Large intestine (tissue), 3 donors: ENCODE data around the gene MYO1H. TPM values are rescaled to one million over a fixed set of nuclear protein-coding genes. Genes with fewer than 3 reads are reported as not detected.

ENCODE experiments used
- DNase-seq, 2 donors: peaks; one replicate each; pipeline versions ENCODE4 v3.0.0 to v3.0.0-alpha.2; 2013
- H3K27ac ChIP-seq: one replicate; pipeline ENCODE4 v1.5.1; 2013; ENCODE audit warnings: low read length
- H3K27me3 ChIP-seq: 2 replicates; pipeline ENCODE4 v1.6.1; 2013; ENCODE audit warnings: low read length; ENCODE audit not compliant: control insufficient read depth, insufficient read depth
- H3K36me3 ChIP-seq: 2 replicates; pipeline ENCODE4 v1.6.1; 2013; ENCODE audit warnings: low read length; ENCODE audit not compliant: control insufficient read depth, insufficient read depth
- H3K4me1 ChIP-seq: one replicate; pipeline ENCODE4 v1.6.1; 2013; ENCODE audit warnings: low read length; ENCODE audit not compliant: control insufficient read depth, insufficient read depth
- H3K4me3 ChIP-seq: one replicate; pipeline ENCODE4 v1.5.1; 2013; ENCODE audit warnings: low read length
- H3K9me3 ChIP-seq: one replicate; pipeline ENCODE4 v1.6.1; 2013; ENCODE audit warnings: mild to moderate bottlenecking, low read depth, low read length, moderate library complexity; ENCODE audit not compliant: control insufficient read depth
- WGBS: methylation state at CpG from one replicate; pipeline ENCODE4 v1.1.5; 2013; ENCODE audit warnings: low lambda C conversion rate; ENCODE audit not compliant: insufficient coverage; 5-methylcytosine and 5-hydroxymethylcytosine counted together
- polyA plus RNA-seq: library from polyadenylated mRNA; unstranded; fragments of 120-200 nt; gene quantifications from one replicate; pipeline ENCODE4 v1.2.1, GENCODE V29; 2013

The MYO1H gene
- polyA plus RNA-seq, 1 donor, result 1.0 TPM

- H3K36me3 ChIP-seq, result no peaks in the 10 kb centered on the region
- WGBS, result no CpG with 5 or more reads among the region's 2 CpGs
- H3K4me1 ChIP-seq, result no peaks in the 10 kb centered on the region
- H3K27ac ChIP-seq, result no peak overlapping the region
- DNase-seq, result no peak
- H3K4me3 ChIP-seq, result no peak overlapping the region
- H3K27me3 ChIP-seq, result no peaks in the 10 kb centered on the region
- no peaks in the 10 kb centered on the region for H3K9me3 ChIP-seq
Measured at GRCh38 chr12:109343677-109344076, 4.0 kb upstream of the MYO1H start.

GRCh38 chr12:109345428-109345827 lies 2.3 kb upstream of the MYO1H start:
- no peaks in the 10 kb centered on the region for H3K36me3 ChIP-seq
- DNase-seq, result no peak
- H3K27ac ChIP-seq, result no peak overlapping the region
- H3K27me3 ChIP-seq, result no peaks in the 10 kb centered on the region
- H3K4me1 ChIP-seq, result no peaks in the 10 kb centered on the region
- 100% methylated on average over 1 of the region's 2 CpGs for whole genome bisulfite sequencing
- no peaks in the 10 kb centered on the region for H3K9me3 ChIP-seq
- H3K4me3 ChIP-seq, result no peak overlapping the region

GRCh38 chr12:109346920-109347319 lies 780 bp upstream of the MYO1H start:
- Histone ChIP-seq H3K36me3 (no peaks in the 10 kb centered on the region), H3K4me1 (no peaks in the 10 kb centered on the region), H3K4me3 (no peak overlapping the region), H3K9me3 (no peaks in the 10 kb centered on the region), H3K27ac (peak overlapping the region; percentile 48), H3K27me3 (no peaks in the 10 kb centered on the region)
- WGBS, result 100% methylated on average over 1 of the region's 3 CpGs
- no peak for DNase-seq

- no peak overlapping the region for H3K4me3 ChIP-seq
- H3K36me3 ChIP-seq, result no peaks in the 10 kb centered on the region
- H3K4me1 ChIP-seq, result no peaks in the 10 kb centered on the region
- 63% methylated on average over 3 of the region's 6 CpGs for WGBS
- no peak overlapping the region for H3K27ac ChIP-seq
- DNase-seq, result no peak
- no peaks in the 10 kb centered on the region for H3K9me3 ChIP-seq
- H3K27me3 ChIP-seq, result peaks cover 2% of the 10 kb centered on the region
Measured at GRCh38 chr12:109352184-109352583, 4.5 kb downstream of the MYO1H start.

- H3K27me3 ChIP-seq, result peaks cover 9% of the 10 kb centered on the region
- no peak overlapping the region for H3K27ac ChIP-seq
- H3K9me3 ChIP-seq, result no peaks in the 10 kb centered on the region
- no peaks in the 10 kb centered on the region for H3K4me1 ChIP-seq
- H3K4me3 ChIP-seq, result no peak overlapping the region
- WGBS, result no CpG with 5 or more reads among the region's 3 CpGs
- no peak for DNase-seq
- H3K36me3 ChIP-seq, result no peaks in the 10 kb centered on the region
Measured at GRCh38 chr12:109356577-109356976, 8.9 kb downstream of the MYO1H start.

GRCh38 chr12:109357032-109357431 lies 9.3 kb downstream of the MYO1H start:
- Histone ChIP-seq H3K27me3 (peaks cover 9% of the 10 kb centered on the region), H3K27ac (no peak overlapping the region), H3K4me3 (no peak overlapping the region), H3K9me3 (no peaks in the 10 kb centered on the region), H3K36me3 (no peaks in the 10 kb centered on the region), H3K4me1 (no peaks in the 10 kb centered on the region)
- DNase-seq, result no peak
- WGBS, result no CpG with 5 or more reads among the region's 2 CpGs

- no peak for DNase-seq
- no CpG with 5 or more reads among the region's 10 CpGs for WGBS
- no peaks in the 10 kb centered on the region for H3K36me3 ChIP-seq
- no peaks in the 10 kb centered on the region for H3K9me3 ChIP-seq
- H3K27me3 ChIP-seq, result peaks cover 14% of the 10 kb centered on the region
- no peaks in the 10 kb centered on the region for H3K4me1 ChIP-seq
- no peak overlapping the region for H3K4me3 ChIP-seq
- no peak overlapping the region for H3K27ac ChIP-seq
Measured at GRCh38 chr12:109358154-109358869, 10.6 kb downstream of the MYO1H start.

GRCh38 chr12:109359131-109359690 lies 11.5 kb downstream of the MYO1H start:
- Histone ChIP-seq H3K27me3 (peaks cover 14% of the 10 kb centered on the region), H3K27ac (no peak overlapping the region), H3K9me3 (no peaks in the 10 kb centered on the region), H3K36me3 (no peaks in the 10 kb centered on the region), H3K4me1 (no peaks in the 10 kb centered on the region), H3K4me3 (no peak overlapping the region)
- no peak for DNase-seq
- no CpG with 5 or more reads among the region's 20 CpGs for WGBS

- Histone ChIP-seq H3K9me3 (no peaks in the 10 kb centered on the region), H3K36me3 (no peaks in the 10 kb centered on the region), H3K27me3 (no peaks in the 10 kb centered on the region), H3K4me3 (no peak overlapping the region), H3K4me1 (no peaks in the 10 kb centered on the region), H3K27ac (no peak overlapping the region)
- no CpG with 5 or more reads among the region's 5 CpGs for WGBS
- no peak for DNase-seq
Measured at GRCh38 chr12:109369831-109370230, 22.1 kb downstream of the MYO1H start.

GRCh38 chr12:109377139-109377685 lies 29.5 kb downstream of the MYO1H start:
- Histone ChIP-seq H3K27ac (no peak overlapping the region), H3K27me3 (no peaks in the 10 kb centered on the region), H3K9me3 (no peaks in the 10 kb centered on the region), H3K4me3 (no peak overlapping the region), H3K4me1 (no peaks in the 10 kb centered on the region), H3K36me3 (no peaks in the 10 kb centered on the region)
- WGBS, result 0% methylated on average over 1 of the region's 2 CpGs
- DNase-seq, result no peak

GRCh38 chr12:109378569-109378968 lies 30.9 kb downstream of the MYO1H start:
- Histone ChIP-seq H3K27ac (no peak overlapping the region), H3K9me3 (no peaks in the 10 kb centered on the region), H3K36me3 (no peaks in the 10 kb centered on the region), H3K4me3 (no peak overlapping the region), H3K27me3 (peaks cover 2% of the 10 kb centered on the region), H3K4me1 (no peaks in the 10 kb centered on the region)
- WGBS, result 0% methylated on average over 2 of the region's 5 CpGs
- DNase-seq, result no peak
